ENCODE results near the gene PLA2G4A. TPM values are rescaled to one million over a fixed set of nuclear protein-coding genes. Genes with fewer than 3 reads are reported as not detected.

PLA2G4A gene
- total and polyA plus RNA-seq, 2 donors (not counting 3 experiments of a cell fraction or from before 2014, with no cell fraction given): 8.2 to 13.3 TPM

DNA sequence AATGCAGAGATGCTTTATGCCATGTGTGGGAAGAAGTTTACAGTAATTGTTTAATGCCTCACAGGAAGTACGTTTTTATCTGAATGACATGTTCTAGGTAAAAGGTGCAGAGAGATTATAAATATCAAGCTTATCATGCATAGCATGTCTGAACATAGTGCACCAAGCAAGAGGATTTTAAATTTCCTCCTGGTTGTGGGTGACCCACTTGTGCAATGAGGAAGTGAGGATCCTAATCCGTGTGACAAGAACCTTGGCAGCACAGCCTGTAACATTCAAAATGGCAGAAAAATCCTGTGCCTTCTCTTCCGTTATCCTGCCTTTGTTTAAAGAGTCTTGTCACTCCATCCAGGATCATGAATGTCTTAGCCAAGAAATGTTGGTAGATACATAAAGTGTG lies 75.6 kb downstream of the PLA2G4A start:
- no TSS peak for BruUV-seq (replicated peaks)
- Histone ChIP-seq H3K4me3 (replicated peaks in 1 of 3; ENCODE audit: insufficient read depth in 1 of 3, low read depth in 1 of 3, low read length in 3 of 3) (no peak overlapping the region), H3K9me1 (replicated peaks; ENCODE audit: control insufficient read depth, extremely low read depth, insufficient read depth, low read length) (no peaks in the 10 kb centered on the region), H4K20me1 (replicated peaks; ENCODE audit: control insufficient read depth, extremely low read depth, insufficient read depth, low read length) (no peaks in the 10 kb centered on the region), H3K79me2 (ENCODE audit: control insufficient read depth, insufficient read depth, low read length) (no peaks in the 10 kb centered on the region), H2AFZ (ENCODE audit: low read depth, low read length) (no peak overlapping the region), H3K4me2 (ENCODE audit: insufficient read depth, low read length) (no peak overlapping the region), H3K9me3 (replicated peaks; ENCODE audit: control insufficient read depth, insufficient read depth, low read length) (no peaks in the 10 kb centered on the region), H3K27me3 (ENCODE audit: control insufficient read depth in 2 of 2, insufficient read depth in 2 of 2, low read length in 2 of 2) (no peaks in the 10 kb centered on the region), H3K4me1 (ENCODE audit: control insufficient read depth, extremely low read depth, insufficient read depth, low read length) (no peaks in the 10 kb centered on the region), H3K27ac (ENCODE audit: insufficient read depth, low read depth, low read length) (no peak overlapping the region), H3K9ac (replicated peaks; ENCODE audit: extremely low read depth, insufficient read depth, low read length) (no peak overlapping the region), H3K36me3 (ENCODE audit: control insufficient read depth in 2 of 2, extremely low read depth in 1 of 2, insufficient read depth in 2 of 2, low read length in 2 of 2) (no peaks in the 10 kb centered on the region)
- intact Hi-C loops (cut with micrococcal nuclease): no loop called here
- CTCF ChIA-PET: interaction anchor here (2.8 kb wide), 1 partner anchor 13 kb away, joined by 9 read pairs; no protein-coding TSS in a partner anchor
- TF ChIP-seq POLR2A (IDR thresholded peaks at IDR 0.05; ENCODE audit: low read depth, low read length) (no peak), MYC (IDR thresholded peaks at IDR 0.05; ENCODE audit: low read depth, low read length) (no peak), FOS (IDR thresholded peaks at IDR 0.05; ENCODE audit: borderline replicate concordance, insufficient read depth, low read length) (no peak), JUN (IDR thresholded peaks at IDR 0.05; ENCODE audit: borderline replicate concordance, insufficient read depth, insufficient read length, low read depth) (no peak), MAX (IDR thresholded peaks at IDR 0.05; ENCODE audit: insufficient read depth, insufficient read length) (no peak), POLR2AphosphoS5 (IDR thresholded peaks at IDR 0.05; ENCODE audit: insufficient read depth, low read depth, low read length) (no peak), GATA2 (IDR thresholded peaks at IDR 0.05; ENCODE audit: insufficient read depth, insufficient read length, low read depth, low read length) (no peak), EZH2 (IDR thresholded peaks at IDR 0.05; ENCODE audit: borderline replicate concordance, low read depth, low read length, severe bottlenecking) (no peak)
- TF ChIP-seq, protein P1, sequence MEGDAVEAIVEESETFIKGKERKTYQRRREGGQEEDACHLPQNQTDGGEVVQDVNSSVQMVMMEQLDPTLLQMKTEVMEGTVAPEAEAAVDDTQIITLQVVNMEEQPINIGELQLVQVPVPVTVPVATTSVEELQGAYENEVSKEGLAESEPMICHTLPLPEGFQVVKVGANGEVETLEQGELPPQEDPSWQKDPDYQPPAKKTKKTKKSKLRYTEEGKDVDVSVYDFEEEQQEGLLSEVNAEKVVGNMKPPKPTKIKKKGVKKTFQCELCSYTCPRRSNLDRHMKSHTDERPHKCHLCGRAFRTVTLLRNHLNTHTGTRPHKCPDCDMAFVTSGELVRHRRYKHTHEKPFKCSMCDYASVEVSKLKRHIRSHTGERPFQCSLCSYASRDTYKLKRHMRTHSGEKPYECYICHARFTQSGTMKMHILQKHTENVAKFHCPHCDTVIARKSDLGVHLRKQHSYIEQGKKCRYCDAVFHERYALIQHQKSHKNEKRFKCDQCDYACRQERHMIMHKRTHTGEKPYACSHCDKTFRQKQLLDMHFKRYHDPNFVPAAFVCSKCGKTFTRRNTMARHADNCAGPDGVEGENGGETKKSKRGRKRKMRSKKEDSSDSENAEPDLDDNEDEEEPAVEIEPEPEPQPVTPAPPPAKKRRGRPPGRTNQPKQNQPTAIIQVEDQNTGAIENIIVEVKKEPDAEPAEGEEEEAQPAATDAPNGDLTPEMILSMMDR (IDR thresholded peaks at IDR 0.05; ENCODE audit: extremely low read depth in 1 of 2, insufficient read depth in 1 of 2, low read depth in 1 of 2, low read length in 2 of 2): no peak
- no peak for DNase-seq (ENCODE audit: low read depth, low spot score)
- dilution Hi-C loops (cut with MboI; ENCODE audit: extremely low pct_ligation_motif_present, low sequenced_read_pairs): no loop called here
- POLR2A ChIA-PET: no interaction called here
- FAIRE-seq: no peak
